ENCODE measurements around the gene PARP4.
A peak's percentile ranks its signal among the peaks of the same experiment; 100 is the strongest.
"Not testable (repeated sequence)": the region's sequence is repeated elsewhere in the genome, so short reads cannot be mapped to it uniquely, and the experiment has no call there.

The PARP4 gene

GRCh38 chr13:24512197-24512907 lies at the start of gene PARP4:
TSS of gene PARP4 (minus strand) at chr13:24512778. CDS start at chr13:24503776, 9,002 bp downstream.
- ATAC-seq (replicated peaks; ENCODE audit: extremely low read depth, poor library complexity, severe bottlenecking), result peak; percentile 69
- H3K27ac Mint-ChIP-seq (ENCODE audit: low read depth), result peak within 1 kb of the TSS; percentile 80
- DNase-seq (ENCODE audit: low spot score in 2 of 2), result peak; percentile 38 to 42
- peak within 1 kb of the TSS; percentile 81 for H3K4me3 Mint-ChIP-seq
- no peaks in the 10 kb centered on the region for H3K9me3 Mint-ChIP-seq
- peaks cover 4% of the 10 kb centered on the region for H3K36me3 Mint-ChIP-seq (ENCODE audit: insufficient read depth)
- H3K4me1 Mint-ChIP-seq, result peaks cover 41% of the 10 kb centered on the region
- H3K27me3 Mint-ChIP-seq, result no peaks in the 10 kb centered on the region

- H3K27me3 Mint-ChIP-seq, result peaks cover 63% of the 10 kb centered on the region
- H3K27ac Mint-ChIP-seq (ENCODE audit: low read depth); H3K9me3 Mint-ChIP-seq; ATAC-seq (replicated peaks; ENCODE audit: extremely low read depth, poor library complexity, severe bottlenecking); DNase-seq (ENCODE audit: low spot score in 2 of 2); H3K4me1 Mint-ChIP-seq; H3K36me3 Mint-ChIP-seq (ENCODE audit: insufficient read depth); H3K4me3 Mint-ChIP-seq: not testable (repeated sequence)
Observed at GRCh38 chr13:24560579-24561187, 48.1 kb upstream of the PARP4 start.

GRCh38 chr13:24559431-24560218 lies 47.0 kb upstream of the PARP4 start:
- H3K36me3 Mint-ChIP-seq (ENCODE audit: insufficient read depth), result not testable (repeated sequence)

GRCh38 chr13:24557081-24557480 lies 44.5 kb upstream of the PARP4 start:
- Mint-ChIP-seq H3K27me3 (peaks cover 65% of the 10 kb centered on the region), H3K36me3 (ENCODE audit: insufficient read depth) (no peaks in the 10 kb centered on the region), H3K27ac (ENCODE audit: low read depth) (no peak overlapping the region), H3K9me3 (no peaks in the 10 kb centered on the region), H3K4me3 (no peak overlapping the region), H3K4me1 (peaks cover 6% of the 10 kb centered on the region)
- ATAC-seq (replicated peaks; ENCODE audit: extremely low read depth, poor library complexity, severe bottlenecking), result no peak
- no peak for DNase-seq (ENCODE audit: low spot score in 2 of 2)

More at GRCh38 chr13:24559431-24560218, 47.0 kb upstream of the PARP4 start:
- H3K27me3 Mint-ChIP-seq, result peaks cover 56% of the 10 kb centered on the region
- not testable (repeated sequence) for H3K4me1 Mint-ChIP-seq; H3K27ac Mint-ChIP-seq (ENCODE audit: low read depth); DNase-seq (ENCODE audit: low spot score in 2 of 2); H3K4me3 Mint-ChIP-seq; H3K9me3 Mint-ChIP-seq; ATAC-seq (replicated peaks; ENCODE audit: extremely low read depth, poor library complexity, severe bottlenecking)

- DNase-seq (ENCODE audit: low spot score in 2 of 2); H3K27ac Mint-ChIP-seq (ENCODE audit: low read depth); H3K4me1 Mint-ChIP-seq; H3K9me3 Mint-ChIP-seq; H3K4me3 Mint-ChIP-seq; ATAC-seq (replicated peaks; ENCODE audit: extremely low read depth, poor library complexity, severe bottlenecking); H3K36me3 Mint-ChIP-seq (ENCODE audit: insufficient read depth): not testable (repeated sequence)
- H3K27me3 Mint-ChIP-seq, result peaks cover 67% of the 10 kb centered on the region
Observed at GRCh38 chr13:24553892-24554291, 41.3 kb upstream of the PARP4 start.

GRCh38 chr13:24541476-24542352 lies 29.1 kb upstream of the PARP4 start:
- H3K36me3 Mint-ChIP-seq (ENCODE audit: insufficient read depth); H3K9me3 Mint-ChIP-seq; H3K27ac Mint-ChIP-seq (ENCODE audit: low read depth); DNase-seq (ENCODE audit: low spot score in 2 of 2): not testable (repeated sequence)
- peaks cover 13% of the 10 kb centered on the region for H3K4me1 Mint-ChIP-seq
- H3K27me3 Mint-ChIP-seq, result peaks cover 89% of the 10 kb centered on the region
- peak overlapping the region; percentile 81 for H3K4me3 Mint-ChIP-seq
- peak; percentile 53 for ATAC-seq (replicated peaks; ENCODE audit: extremely low read depth, poor library complexity, severe bottlenecking)

- H3K27me3 Mint-ChIP-seq, result peaks cover 82% of the 10 kb centered on the region
- no peak for DNase-seq (ENCODE audit: low spot score in 2 of 2)
- no peak overlapping the region for H3K27ac Mint-ChIP-seq (ENCODE audit: low read depth)
- H3K4me3 Mint-ChIP-seq, result peak overlapping the region; percentile 81
- no peak for ATAC-seq (replicated peaks; ENCODE audit: extremely low read depth, poor library complexity, severe bottlenecking)
- no peaks in the 10 kb centered on the region for H3K9me3 Mint-ChIP-seq
- H3K36me3 Mint-ChIP-seq (ENCODE audit: insufficient read depth), result peaks cover 2% of the 10 kb centered on the region
- H3K4me1 Mint-ChIP-seq, result peaks cover 13% of the 10 kb centered on the region
Observed at GRCh38 chr13:24541127-24541475, 28.5 kb upstream of the PARP4 start.

- no peak for ATAC-seq (replicated peaks; ENCODE audit: extremely low read depth, poor library complexity, severe bottlenecking)
- H3K27me3 Mint-ChIP-seq, result peaks cover 78% of the 10 kb centered on the region
Observed at GRCh38 chr13:24540236-24541126, 27.9 kb upstream of the PARP4 start.

GRCh38 chr13:24539500-24540165 lies 27.1 kb upstream of the PARP4 start:
- no peaks in the 10 kb centered on the region for H3K9me3 Mint-ChIP-seq
- peaks cover 87% of the 10 kb centered on the region for H3K27me3 Mint-ChIP-seq
- H3K4me1 Mint-ChIP-seq, result peaks cover 13% of the 10 kb centered on the region
- no peak overlapping the region for H3K4me3 Mint-ChIP-seq
- no peak overlapping the region for H3K27ac Mint-ChIP-seq (ENCODE audit: low read depth)
- DNase-seq (ENCODE audit: low spot score in 2 of 2) (no peak), ATAC-seq (replicated peaks; ENCODE audit: extremely low read depth, poor library complexity, severe bottlenecking) (no peak)
- peaks cover 2% of the 10 kb centered on the region for H3K36me3 Mint-ChIP-seq (ENCODE audit: insufficient read depth)

More at GRCh38 chr13:24540236-24541126, 27.9 kb upstream of the PARP4 start:
- Mint-ChIP-seq H3K4me3 (peak overlapping the region; percentile 4), H3K9me3 (no peaks in the 10 kb centered on the region), H3K4me1 (peaks cover 13% of the 10 kb centered on the region), H3K27ac (ENCODE audit: low read depth) (no peak overlapping the region), H3K36me3 (ENCODE audit: insufficient read depth) (peaks cover 2% of the 10 kb centered on the region)
- DNase-seq (ENCODE audit: low spot score in 2 of 2), result no peak

- Mint-ChIP-seq H3K36me3 (ENCODE audit: insufficient read depth) (no peaks in the 10 kb centered on the region), H3K27me3 (peaks cover 64% of the 10 kb centered on the region), H3K27ac (ENCODE audit: low read depth) (no peak overlapping the region), H3K9me3 (no peaks in the 10 kb centered on the region), H3K4me1 (no peaks in the 10 kb centered on the region), H3K4me3 (no peak overlapping the region)
- ATAC-seq (replicated peaks; ENCODE audit: extremely low read depth, poor library complexity, severe bottlenecking) (no peak), DNase-seq (ENCODE audit: low spot score in 2 of 2) (no peak)
Observed at GRCh38 chr13:24529478-24529877, 16.9 kb upstream of the PARP4 start.

GRCh38 chr13:24528816-24529398 lies 16.3 kb upstream of the PARP4 start:
- Mint-ChIP-seq H3K9me3 (no peaks in the 10 kb centered on the region), H3K4me1 (no peaks in the 10 kb centered on the region), H3K27me3 (peaks cover 59% of the 10 kb centered on the region), H3K4me3 (no peak overlapping the region), H3K36me3 (ENCODE audit: insufficient read depth) (no peaks in the 10 kb centered on the region), H3K27ac (ENCODE audit: low read depth) (no peak overlapping the region)
- ATAC-seq (replicated peaks; ENCODE audit: extremely low read depth, poor library complexity, severe bottlenecking) (no peak), DNase-seq (ENCODE audit: low spot score in 2 of 2) (no peak)

All from central memory CD8-positive, alpha-beta T cell (primary cell).